ENCODE measurements around the gene CLEC7A.

Gene CLEC7A

GRCh38 chr12:10095971-10096370 is 34.0 kb downstream of the CLEC7A start:
- Histone ChIP-seq H3K4me2 (ENCODE audit: low read depth, low read length, poor library complexity, severe bottlenecking) (no peak overlapping the region), H3K27me3 (ENCODE audit: low read length) (no peaks in the 10 kb centered on the region), H2AFZ (ENCODE audit: low read depth, low read length, severe bottlenecking) (no peak overlapping the region), H3K9me2 (replicated peaks; ENCODE audit: insufficient read depth, low read length) (no peaks in the 10 kb centered on the region), H3K9ac (ENCODE audit: low read length) (no peak overlapping the region), H3K9me3 (ENCODE audit: insufficient read depth, low read length) (no peaks in the 10 kb centered on the region), H3F3A (ENCODE audit: insufficient read depth) (no peaks in the 10 kb centered on the region), H3K4me3 (ENCODE audit: insufficient read depth, low read length, poor library complexity, severe bottlenecking) (no peak overlapping the region), H3K27ac (ENCODE audit: low read depth, low read length) (no peak overlapping the region), H4K20me1 (ENCODE audit: low read depth, low read length) (no peaks in the 10 kb centered on the region), H3K36me3 (ENCODE audit: low read length) (no peaks in the 10 kb centered on the region), H3K79me2 (ENCODE audit: insufficient read depth, low read length) (no peaks in the 10 kb centered on the region)
- no peak for TF ChIP-seq EZH2phosphoT487 (conservative IDR thresholded peaks at IDR 0.05; ENCODE audit: low read length)
- TF ChIP-seq, protein P1, sequence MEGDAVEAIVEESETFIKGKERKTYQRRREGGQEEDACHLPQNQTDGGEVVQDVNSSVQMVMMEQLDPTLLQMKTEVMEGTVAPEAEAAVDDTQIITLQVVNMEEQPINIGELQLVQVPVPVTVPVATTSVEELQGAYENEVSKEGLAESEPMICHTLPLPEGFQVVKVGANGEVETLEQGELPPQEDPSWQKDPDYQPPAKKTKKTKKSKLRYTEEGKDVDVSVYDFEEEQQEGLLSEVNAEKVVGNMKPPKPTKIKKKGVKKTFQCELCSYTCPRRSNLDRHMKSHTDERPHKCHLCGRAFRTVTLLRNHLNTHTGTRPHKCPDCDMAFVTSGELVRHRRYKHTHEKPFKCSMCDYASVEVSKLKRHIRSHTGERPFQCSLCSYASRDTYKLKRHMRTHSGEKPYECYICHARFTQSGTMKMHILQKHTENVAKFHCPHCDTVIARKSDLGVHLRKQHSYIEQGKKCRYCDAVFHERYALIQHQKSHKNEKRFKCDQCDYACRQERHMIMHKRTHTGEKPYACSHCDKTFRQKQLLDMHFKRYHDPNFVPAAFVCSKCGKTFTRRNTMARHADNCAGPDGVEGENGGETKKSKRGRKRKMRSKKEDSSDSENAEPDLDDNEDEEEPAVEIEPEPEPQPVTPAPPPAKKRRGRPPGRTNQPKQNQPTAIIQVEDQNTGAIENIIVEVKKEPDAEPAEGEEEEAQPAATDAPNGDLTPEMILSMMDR (IDR thresholded peaks at IDR 0.05; ENCODE audit: insufficient read depth, low read length, poor library complexity, severe bottlenecking), result no peak

- no peak overlapping the region for H3K9ac ChIP-seq (ENCODE audit: low read length)
- no peak overlapping the region for H3K27ac ChIP-seq (ENCODE audit: low read depth, low read length)
Observed at GRCh38 chr12:10094646-10095395, 35.2 kb downstream of the CLEC7A start.

DNA sequence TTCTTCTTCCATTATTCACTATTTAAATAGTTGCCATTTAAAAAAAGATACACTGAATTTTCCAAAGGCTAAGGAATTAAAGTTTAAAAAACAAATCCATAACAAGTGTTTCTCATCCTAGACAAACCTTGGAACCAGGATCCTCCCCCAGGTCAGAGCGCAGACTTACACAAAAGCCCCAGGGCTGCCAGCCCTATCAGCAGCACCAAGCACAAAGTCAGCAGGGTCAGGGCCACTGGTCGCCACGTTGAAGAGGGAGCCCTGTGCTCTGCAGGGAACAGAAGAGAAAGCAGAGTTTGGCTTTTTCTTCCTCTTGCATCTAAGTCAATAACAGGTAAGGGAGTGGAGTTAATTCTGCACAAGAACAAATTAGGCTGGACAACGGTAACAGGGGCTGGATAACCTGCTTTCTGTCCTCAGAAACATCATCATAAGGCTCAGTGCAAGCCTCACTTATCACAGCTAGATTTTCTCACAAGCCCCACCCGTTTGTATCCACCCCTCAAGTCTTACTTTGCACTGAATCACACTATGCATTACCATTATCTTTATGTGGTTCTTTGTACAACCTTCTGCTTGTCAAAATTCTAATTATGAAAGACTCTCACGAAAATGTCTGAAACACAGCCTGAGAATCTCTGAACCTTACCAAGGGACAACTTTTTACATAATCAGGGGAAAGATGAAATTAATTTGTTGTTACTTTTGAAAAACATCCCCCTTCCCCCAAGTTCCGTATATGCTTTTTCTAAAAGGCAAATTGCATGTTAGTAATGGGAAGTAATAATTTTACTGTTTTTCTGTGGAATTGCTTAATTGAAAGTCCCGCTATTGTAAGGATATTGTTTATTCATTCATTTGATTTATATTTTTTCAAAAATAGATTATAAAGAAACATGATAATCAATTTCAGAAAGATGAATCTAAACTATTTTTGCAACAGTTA is 40.8 kb downstream of the CLEC7A start:
- H4K20me1 ChIP-seq (ENCODE audit: low read depth, low read length), result no peaks in the 10 kb centered on the region
- H3K4me2 ChIP-seq (ENCODE audit: low read depth, low read length, poor library complexity, severe bottlenecking), result no peak overlapping the region
- no peak overlapping the region for H2AFZ ChIP-seq (ENCODE audit: low read depth, low read length, severe bottlenecking)
- H3K27ac ChIP-seq (ENCODE audit: low read depth, low read length), result no peak overlapping the region
- no peaks in the 10 kb centered on the region for H3K9me3 ChIP-seq (ENCODE audit: insufficient read depth, low read length)
- no peak overlapping the region for H3K9ac ChIP-seq (ENCODE audit: low read length)
- no peaks in the 10 kb centered on the region for H3F3A ChIP-seq (ENCODE audit: insufficient read depth)
- H3K36me3 ChIP-seq (ENCODE audit: low read length), result no peaks in the 10 kb centered on the region
- no peaks in the 10 kb centered on the region for H3K79me2 ChIP-seq (ENCODE audit: insufficient read depth, low read length)
- no peaks in the 10 kb centered on the region for H3K9me2 ChIP-seq (replicated peaks; ENCODE audit: insufficient read depth, low read length)
- H3K4me3 ChIP-seq (ENCODE audit: insufficient read depth, low read length, poor library complexity, severe bottlenecking), result no peak overlapping the region
- H3K27me3 ChIP-seq (ENCODE audit: low read length), result no peaks in the 10 kb centered on the region
- no peak for TF ChIP-seq EZH2phosphoT487 (conservative IDR thresholded peaks at IDR 0.05; ENCODE audit: low read length)
- TF ChIP-seq, protein P1 (IDR thresholded peaks at IDR 0.05; ENCODE audit: insufficient read depth, low read length, poor library complexity, severe bottlenecking), result no peak

More at GRCh38 chr12:10094646-10095395, 35.2 kb downstream of the CLEC7A start:
- H3F3A ChIP-seq (ENCODE audit: insufficient read depth), result no peaks in the 10 kb centered on the region
- H4K20me1 ChIP-seq (ENCODE audit: low read depth, low read length), result no peaks in the 10 kb centered on the region
- H2AFZ ChIP-seq (ENCODE audit: low read depth, low read length, severe bottlenecking), result no peak overlapping the region
- H3K79me2 ChIP-seq (ENCODE audit: insufficient read depth, low read length), result no peaks in the 10 kb centered on the region
- H3K9me3 ChIP-seq (ENCODE audit: insufficient read depth, low read length), result no peaks in the 10 kb centered on the region
- no peak for TF ChIP-seq EZH2phosphoT487 (conservative IDR thresholded peaks at IDR 0.05; ENCODE audit: low read length)
- TF ChIP-seq, protein P1 (IDR thresholded peaks at IDR 0.05; ENCODE audit: insufficient read depth, low read length, poor library complexity, severe bottlenecking), result no peak
- H3K4me2 ChIP-seq (ENCODE audit: low read depth, low read length, poor library complexity, severe bottlenecking), result no peak overlapping the region
- H3K9me2 ChIP-seq (replicated peaks; ENCODE audit: insufficient read depth, low read length), result no peaks in the 10 kb centered on the region
- no peaks in the 10 kb centered on the region for H3K27me3 ChIP-seq (ENCODE audit: low read length)
- no peak overlapping the region for H3K4me3 ChIP-seq (ENCODE audit: insufficient read depth, low read length, poor library complexity, severe bottlenecking)
- no peaks in the 10 kb centered on the region for H3K36me3 ChIP-seq (ENCODE audit: low read length)

Data from SU-DHL-6 (cell line).